DND-41 (cell line): ENCODE results near the gene MEGF9.

ENCODE experiments used
- ATAC-seq: fragments of 200-7000 bp; cut with Tn5 transposase; 3 replicates; pipeline ENCODE4 v1.9.1; 2021; ENCODE audit warnings: low read depth; ENCODE audit not compliant: insufficient read depth
- DNase-seq: peaks from one replicate; pipeline ENCODE4 v3.0.0-alpha.2; 2020
- H2AFZ ChIP-seq: 2 replicates; pipeline ENCODE4 v1.6.0; 2012; ENCODE audit warnings: low read depth, low read length
- H3K27ac ChIP-seq: 2 replicates; pipeline ENCODE4 v1.5.1; 2012; ENCODE audit warnings: low read length, inconsistent platforms
- H3K27me3 ChIP-seq: fragments of 200-600 bp; sonication (generic); 2 replicates; pipeline ENCODE4 v1.6.0; 2012; ENCODE audit warnings: low read length, mild to moderate bottlenecking, inconsistent platforms; ENCODE audit not compliant: insufficient read depth, poor library complexity
- H3K36me3 ChIP-seq: 2 replicates; pipeline ENCODE4 v1.5.1; 2012; ENCODE audit warnings: low read length, inconsistent platforms; ENCODE audit not compliant: insufficient read depth
- H3K4me1 ChIP-seq: 2 replicates; pipeline ENCODE4 v1.5.1; 2012; ENCODE audit warnings: mild to moderate bottlenecking, low read length; ENCODE audit not compliant: insufficient read depth
- H3K4me2 ChIP-seq: 2 replicates; pipeline ENCODE4 v1.6.0; 2012; ENCODE audit warnings: mild to moderate bottlenecking, moderate library complexity, low read length, inconsistent platforms; ENCODE audit not compliant: insufficient read depth
- H3K4me3 ChIP-seq, 2 experiments: fragments of 200-600 bp in 1 of 2; shearing (Covaris generic) in 1 of 2; 2 replicates each; pipeline ENCODE4 v1.5.1; 2012 to 2016; ENCODE audit warnings: inconsistent platforms in 2 of 2, low read length in 2 of 2, mild to moderate bottlenecking in 2 of 2, low read depth in 1 of 2, moderate library complexity in 1 of 2
- H3K79me2 ChIP-seq: 2 replicates; pipeline ENCODE4 v1.6.0; 2012; ENCODE audit warnings: low read length, inconsistent platforms; ENCODE audit not compliant: insufficient read depth
- H3K9ac ChIP-seq: 2 replicates; pipeline ENCODE4 v1.6.0; 2012; ENCODE audit warnings: low read depth, mild to moderate bottlenecking, inconsistent platforms, low read length, moderate library complexity
- H3K9me3 ChIP-seq: 2 replicates; pipeline ENCODE4 v1.5.1; 2012; ENCODE audit warnings: low read length, moderate library complexity, mild to moderate bottlenecking, inconsistent platforms; ENCODE audit not compliant: insufficient read depth, severe bottlenecking
- H4K20me1 ChIP-seq: 2 replicates; pipeline ENCODE4 v1.6.0; 2012; ENCODE audit warnings: low read length; ENCODE audit not compliant: insufficient read depth
- EZH2 ChIP-seq: IDR thresholded peaks from 3 replicates; pipeline ENCODE4 v1.6.1; 2012; ENCODE audit warnings: borderline replicate concordance, low read depth, mild to moderate bottlenecking, moderate library complexity, low read length, inconsistent platforms; ENCODE audit not compliant: severe bottlenecking
- TF ChIP-seq, protein P1 (sequence below): IDR thresholded peaks from 2 replicates; pipeline ENCODE4 v1.5.1; 2012; ENCODE audit warnings: borderline replicate concordance, low read length, moderate library complexity, mild to moderate bottlenecking; ENCODE audit not compliant: poor library complexity, severe bottlenecking; ENCODE audit errors: extremely low read depth

MEGF9 gene

DNA sequence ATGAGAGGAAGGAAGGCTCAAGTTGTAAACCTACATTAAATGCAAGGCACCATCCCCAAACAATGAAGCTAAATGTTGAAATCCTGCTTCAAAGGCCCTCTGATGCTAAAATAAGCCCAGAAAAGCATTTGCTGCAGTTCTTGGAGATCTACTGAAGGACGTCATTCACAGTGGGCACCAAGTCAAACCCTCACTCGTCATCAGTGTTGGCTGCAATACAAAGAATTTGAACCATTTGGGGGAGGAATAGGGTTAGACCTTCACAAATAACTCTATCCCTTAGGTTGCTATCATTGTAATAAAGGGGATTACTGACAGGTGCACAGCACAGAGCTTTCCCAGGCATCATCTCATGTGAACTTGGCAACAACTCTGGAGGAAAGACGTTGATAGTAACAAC, 9.3 kb upstream of the MEGF9 start:
- DNase-seq, result no peak
- Histone ChIP-seq H3K4me1 (no peaks in the 10 kb centered on the region), H3K79me2 (no peaks in the 10 kb centered on the region), H4K20me1 (no peaks in the 10 kb centered on the region), H3K36me3 (no peaks in the 10 kb centered on the region), H3K4me2 (no peak overlapping the region), H3K4me3 (no peak overlapping the region), H3K27me3 (no peaks in the 10 kb centered on the region), H3K9me3 (no peaks in the 10 kb centered on the region), H3K9ac (no peak overlapping the region), H3K27ac (no peak overlapping the region), H2AFZ (no peak overlapping the region)
- no peak for ATAC-seq
- TF ChIP-seq, protein P1, sequence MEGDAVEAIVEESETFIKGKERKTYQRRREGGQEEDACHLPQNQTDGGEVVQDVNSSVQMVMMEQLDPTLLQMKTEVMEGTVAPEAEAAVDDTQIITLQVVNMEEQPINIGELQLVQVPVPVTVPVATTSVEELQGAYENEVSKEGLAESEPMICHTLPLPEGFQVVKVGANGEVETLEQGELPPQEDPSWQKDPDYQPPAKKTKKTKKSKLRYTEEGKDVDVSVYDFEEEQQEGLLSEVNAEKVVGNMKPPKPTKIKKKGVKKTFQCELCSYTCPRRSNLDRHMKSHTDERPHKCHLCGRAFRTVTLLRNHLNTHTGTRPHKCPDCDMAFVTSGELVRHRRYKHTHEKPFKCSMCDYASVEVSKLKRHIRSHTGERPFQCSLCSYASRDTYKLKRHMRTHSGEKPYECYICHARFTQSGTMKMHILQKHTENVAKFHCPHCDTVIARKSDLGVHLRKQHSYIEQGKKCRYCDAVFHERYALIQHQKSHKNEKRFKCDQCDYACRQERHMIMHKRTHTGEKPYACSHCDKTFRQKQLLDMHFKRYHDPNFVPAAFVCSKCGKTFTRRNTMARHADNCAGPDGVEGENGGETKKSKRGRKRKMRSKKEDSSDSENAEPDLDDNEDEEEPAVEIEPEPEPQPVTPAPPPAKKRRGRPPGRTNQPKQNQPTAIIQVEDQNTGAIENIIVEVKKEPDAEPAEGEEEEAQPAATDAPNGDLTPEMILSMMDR, result no peak
- no peak for TF ChIP-seq EZH2

DNA sequence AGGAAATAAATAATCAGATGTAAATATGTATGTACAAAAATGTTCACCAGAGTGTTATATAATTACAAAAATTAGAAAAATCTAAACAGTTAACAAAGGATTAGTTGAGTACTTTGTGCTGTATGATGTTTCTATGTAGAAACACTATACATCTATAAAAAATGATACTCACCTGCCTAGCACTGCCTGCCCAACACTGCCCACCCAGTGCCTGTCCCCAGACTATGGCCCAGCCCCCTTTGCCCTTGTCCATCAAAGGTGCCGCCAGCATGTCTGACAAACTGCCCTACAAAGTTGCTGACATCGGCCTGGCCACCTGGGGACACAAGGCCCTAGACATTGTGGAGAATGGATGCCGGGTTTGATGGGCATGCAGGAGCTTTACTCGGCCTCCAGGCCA, 6.1 kb upstream of the MEGF9 start:
- peaks cover 2% of the 10 kb centered on the region for H3K4me1 ChIP-seq
- no peaks in the 10 kb centered on the region for H3K79me2 ChIP-seq
- ATAC-seq (no peak), DNase-seq (no peak)
- no peak overlapping the region for H3K9ac ChIP-seq
- TF ChIP-seq, protein P1, result no peak
- no peak for TF ChIP-seq EZH2
- H3K27me3 ChIP-seq, result no peaks in the 10 kb centered on the region
- no peak overlapping the region for H2AFZ ChIP-seq
- H3K4me2 ChIP-seq, result no peak overlapping the region
- no peaks in the 10 kb centered on the region for H4K20me1 ChIP-seq
- no peaks in the 10 kb centered on the region for H3K9me3 ChIP-seq
- H3K36me3 ChIP-seq, result no peaks in the 10 kb centered on the region
- H3K27ac ChIP-seq, result no peak overlapping the region
- no peak overlapping the region for H3K4me3 ChIP-seq

DNA sequence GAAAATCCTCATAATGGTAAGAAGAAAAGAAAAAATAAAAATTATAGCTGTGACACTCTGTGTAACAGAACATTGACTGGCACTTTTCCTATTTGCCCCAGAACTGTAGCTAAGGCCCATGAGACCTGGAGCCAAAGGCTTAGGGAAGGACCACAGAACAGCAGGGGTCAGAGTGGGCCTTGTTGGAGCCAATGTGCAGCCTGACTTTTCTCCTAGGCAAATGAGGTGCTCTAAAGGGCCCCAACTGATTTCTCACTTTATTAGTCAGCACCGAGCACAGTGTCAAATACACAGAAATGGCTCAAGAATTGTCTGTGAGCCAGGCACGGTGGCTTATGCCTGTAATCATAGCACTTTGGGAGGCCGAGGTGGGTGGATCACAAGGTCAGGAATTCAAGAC, 4.0 kb upstream of the MEGF9 start:
- H3K36me3 ChIP-seq, result no peaks in the 10 kb centered on the region; the same call in 1 of the 2 replicates
- peaks cover 10% of the 10 kb centered on the region for H3K4me1 ChIP-seq
- H3K4me2 ChIP-seq, result no peak overlapping the region
- no peak overlapping the region for H3K4me3 ChIP-seq
- no peaks in the 10 kb centered on the region for H3K9me3 ChIP-seq
- ATAC-seq (no peak), DNase-seq (no peak)
- no peak overlapping the region for H3K27ac ChIP-seq
- peaks cover 10% of the 10 kb centered on the region for H3K79me2 ChIP-seq
- no peaks in the 10 kb centered on the region for H3K27me3 ChIP-seq
- no peaks in the 10 kb centered on the region for H4K20me1 ChIP-seq
- no peak overlapping the region for H2AFZ ChIP-seq
- H3K9ac ChIP-seq, result no peak overlapping the region
- TF ChIP-seq EZH2, result no peak

DNA sequence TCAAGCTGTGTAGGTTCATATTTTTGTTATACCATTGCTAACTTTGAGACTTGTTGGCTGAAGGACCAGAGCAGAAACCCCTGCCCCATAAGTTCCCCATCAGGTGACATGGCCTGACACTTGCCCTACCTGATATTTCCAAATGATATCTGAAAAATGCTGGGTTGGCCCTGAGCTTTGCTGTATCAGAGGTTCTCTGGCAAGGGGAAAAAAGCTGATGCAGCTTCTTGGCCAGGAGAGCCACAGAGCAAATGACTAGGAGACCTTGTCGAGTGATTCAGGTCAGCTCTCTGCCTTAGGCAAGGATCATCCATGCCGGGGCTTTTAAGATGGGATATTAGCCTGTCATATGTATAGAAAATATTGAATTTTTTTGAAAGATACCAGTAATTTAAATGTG, 2.9 kb upstream of the MEGF9 start:
- no peaks in the 10 kb centered on the region for H4K20me1 ChIP-seq
- H3K27me3 ChIP-seq, result no peaks in the 10 kb centered on the region
- no peak for ATAC-seq
- no peaks in the 10 kb centered on the region for H3K9me3 ChIP-seq
- no peak overlapping the region for H3K4me2 ChIP-seq
- peaks cover 21% of the 10 kb centered on the region for H3K79me2 ChIP-seq
- H3K4me1 ChIP-seq, result peaks cover 21% of the 10 kb centered on the region
- H3K9ac ChIP-seq, result no peak overlapping the region
- no peak overlapping the region for H2AFZ ChIP-seq
- no peaks in the 10 kb centered on the region; the same call in 1 of the 2 replicates for H3K36me3 ChIP-seq
- H3K4me3 ChIP-seq, result no peak overlapping the region
- TF ChIP-seq, protein P1, result no peak
- TF ChIP-seq EZH2, result no peak
- H3K27ac ChIP-seq, result no peak overlapping the region
- DNase-seq, result no peak
